ENCODE measurements around the gene CHMP1B.

CHMP1B gene

DNA sequence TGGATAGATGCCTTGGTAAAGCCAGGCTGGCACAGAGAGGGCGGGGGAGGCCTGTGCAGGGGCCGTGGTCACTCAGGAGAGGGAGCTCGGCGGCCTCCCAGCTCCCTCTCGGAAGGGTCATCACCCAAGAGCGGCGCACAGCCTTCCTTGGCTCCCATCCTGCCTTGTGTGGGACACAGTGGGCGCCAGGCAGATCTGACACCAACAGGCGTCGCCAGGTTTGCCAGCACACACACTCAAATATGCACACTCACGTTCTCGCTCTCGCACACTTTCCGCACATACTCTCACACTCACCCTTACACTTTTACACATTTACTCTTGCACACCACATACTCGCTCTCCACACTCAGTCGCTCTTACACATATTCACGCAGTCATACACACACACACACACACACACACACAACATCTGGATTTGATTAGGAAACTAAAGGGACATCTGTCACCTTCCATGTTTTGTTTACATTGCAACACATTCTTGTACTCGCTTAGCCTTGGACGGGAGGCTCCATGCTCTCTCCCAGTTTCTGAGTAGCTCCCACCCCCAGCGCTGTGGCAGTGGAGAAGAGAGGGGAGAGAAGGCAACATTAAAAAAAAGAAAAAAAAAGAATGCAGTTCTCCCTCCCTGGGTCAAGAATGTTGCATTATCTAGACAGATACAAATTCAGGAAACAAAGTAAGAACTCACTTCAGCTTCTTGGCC lies 10.5 kb downstream of the CHMP1B start:
- H3K9ac ChIP-seq (ENCODE audit: low read length): no peak overlapping the region
- H3K27me3 ChIP-seq (ENCODE audit: control insufficient read depth, insufficient read depth, low read length): no peaks in the 10 kb centered on the region
- H3K36me3 ChIP-seq (ENCODE audit: control insufficient read depth, insufficient read depth, low read length): no peaks in the 10 kb centered on the region
- no peak overlapping the region for H3K4me3 ChIP-seq (ENCODE audit: low read length)
- peaks cover 3% of the 10 kb centered on the region for H3K4me1 ChIP-seq (ENCODE audit: control insufficient read depth, insufficient read depth, low read length)
- no peak overlapping the region for H3K27ac ChIP-seq (ENCODE audit: low read depth, low read length)

DNA sequence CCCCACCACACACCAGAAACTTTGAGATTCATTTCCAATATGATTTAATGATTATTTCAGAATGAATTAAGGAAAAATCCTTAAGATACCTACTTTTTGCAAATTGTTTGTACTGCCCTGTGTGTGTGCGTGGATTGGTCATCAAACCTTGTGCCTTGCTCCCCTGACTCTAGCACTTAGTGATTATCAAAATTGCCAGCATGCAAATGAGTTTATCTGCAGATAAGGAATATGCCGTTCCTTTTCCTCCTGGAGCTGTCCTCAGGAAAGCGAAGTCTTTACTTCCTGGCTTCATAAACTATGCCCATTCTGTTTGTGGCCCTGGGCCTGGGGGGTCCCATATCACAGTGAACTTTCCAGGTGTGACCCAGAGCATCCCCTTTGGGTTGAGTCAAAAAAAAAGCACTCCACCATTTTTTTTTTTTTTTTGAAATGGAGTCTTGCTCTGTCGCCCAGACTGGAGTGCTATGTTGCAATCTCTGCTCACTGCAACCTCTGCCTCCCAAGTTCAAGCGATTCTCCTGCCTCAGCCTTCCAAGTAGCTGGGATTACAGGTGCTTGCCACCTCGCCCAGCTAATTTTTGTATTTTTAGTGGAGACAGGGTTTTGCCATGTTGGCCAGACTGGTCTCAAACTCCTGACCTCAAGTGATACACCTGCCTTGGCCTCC lies 11.4 kb downstream of the CHMP1B start:
- peaks cover 3% of the 10 kb centered on the region for H3K4me1 ChIP-seq (ENCODE audit: control insufficient read depth, insufficient read depth, low read length)
- no peak overlapping the region for H3K9ac ChIP-seq (ENCODE audit: low read length)
- no peaks in the 10 kb centered on the region for H3K27me3 ChIP-seq (ENCODE audit: control insufficient read depth, insufficient read depth, low read length)
- H3K36me3 ChIP-seq (ENCODE audit: control insufficient read depth, insufficient read depth, low read length): no peaks in the 10 kb centered on the region
- no peak overlapping the region for H3K4me3 ChIP-seq (ENCODE audit: low read length)
- H3K27ac ChIP-seq (ENCODE audit: low read depth, low read length): no peak overlapping the region

DNA sequence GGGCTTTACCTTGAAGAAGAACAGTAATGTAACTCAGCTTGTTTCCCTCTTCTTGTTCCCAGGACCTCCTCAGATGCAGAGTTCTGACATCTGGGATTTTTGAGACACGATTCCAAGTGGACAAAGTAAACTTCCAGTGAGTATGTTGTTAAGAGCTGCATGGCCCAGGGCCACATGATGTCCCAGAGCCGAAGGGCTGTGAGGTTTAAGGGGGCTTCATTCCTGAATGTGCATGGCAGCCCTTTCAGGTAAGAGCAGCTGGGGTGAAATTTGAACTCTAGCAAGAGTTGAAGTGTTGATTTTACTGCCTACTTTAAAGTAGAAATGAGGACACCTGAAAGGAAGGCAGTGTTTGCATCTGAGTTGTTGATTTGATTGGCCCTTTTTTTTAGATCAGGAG lies 13.3 kb downstream of the CHMP1B start:
- Histone ChIP-seq H3K9ac (ENCODE audit: low read length) (no peak overlapping the region), H3K4me3 (ENCODE audit: low read length) (no peak overlapping the region), H3K27ac (ENCODE audit: low read depth, low read length) (no peak overlapping the region), H3K36me3 (ENCODE audit: control insufficient read depth, insufficient read depth, low read length) (no peaks in the 10 kb centered on the region), H3K4me1 (ENCODE audit: control insufficient read depth, insufficient read depth, low read length) (no peaks in the 10 kb centered on the region), H3K27me3 (ENCODE audit: control insufficient read depth, insufficient read depth, low read length) (no peaks in the 10 kb centered on the region)

GRCh38 chr18:11865071-11865470 lies 13.9 kb downstream of the CHMP1B start:
- Histone ChIP-seq H3K27me3 (ENCODE audit: control insufficient read depth, insufficient read depth, low read length) (no peaks in the 10 kb centered on the region), H3K9ac (ENCODE audit: low read length) (no peak overlapping the region), H3K36me3 (ENCODE audit: control insufficient read depth, insufficient read depth, low read length) (no peaks in the 10 kb centered on the region), H3K27ac (ENCODE audit: low read depth, low read length) (no peak overlapping the region), H3K4me1 (ENCODE audit: control insufficient read depth, insufficient read depth, low read length) (no peaks in the 10 kb centered on the region), H3K4me3 (ENCODE audit: low read length) (no peak overlapping the region)

- H3K4me3 ChIP-seq (ENCODE audit: low read length): no peak overlapping the region
- H3K27me3 ChIP-seq (ENCODE audit: control insufficient read depth, insufficient read depth, low read length): no peaks in the 10 kb centered on the region
- H3K36me3 ChIP-seq (ENCODE audit: control insufficient read depth, insufficient read depth, low read length): no peaks in the 10 kb centered on the region
- no peak overlapping the region for H3K27ac ChIP-seq (ENCODE audit: low read depth, low read length)
- no peaks in the 10 kb centered on the region for H3K4me1 ChIP-seq (ENCODE audit: control insufficient read depth, insufficient read depth, low read length)
- no peak overlapping the region for H3K9ac ChIP-seq (ENCODE audit: low read length)
Observed at GRCh38 chr18:11866329-11866728, 15.1 kb downstream of the CHMP1B start.

DNA sequence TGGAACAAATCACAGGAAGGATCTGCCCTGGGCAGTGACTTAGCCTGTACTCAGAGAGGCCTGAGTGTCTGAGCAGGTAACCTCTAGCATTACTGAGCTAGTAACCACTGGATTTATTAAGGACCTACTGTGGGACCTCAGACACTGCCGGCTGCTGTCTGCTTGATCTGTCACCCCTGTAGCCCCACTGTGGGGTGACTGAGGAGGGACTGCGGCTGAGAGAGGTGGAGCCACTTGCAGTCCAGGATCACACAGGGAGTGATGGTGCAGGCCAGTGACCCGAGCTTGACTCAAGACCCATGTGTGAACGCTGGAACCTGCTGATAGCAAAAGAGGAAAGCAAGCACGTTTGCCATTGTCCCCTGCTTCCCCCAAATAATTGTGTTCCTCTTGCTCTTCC lies 15.6 kb downstream of the CHMP1B start:
- H3K4me3 ChIP-seq (ENCODE audit: low read length): no peak overlapping the region
- H3K36me3 ChIP-seq (ENCODE audit: control insufficient read depth, insufficient read depth, low read length): no peaks in the 10 kb centered on the region
- H3K27me3 ChIP-seq (ENCODE audit: control insufficient read depth, insufficient read depth, low read length): no peaks in the 10 kb centered on the region
- no peaks in the 10 kb centered on the region for H3K4me1 ChIP-seq (ENCODE audit: control insufficient read depth, insufficient read depth, low read length)
- no peak overlapping the region for H3K27ac ChIP-seq (ENCODE audit: low read depth, low read length)
- no peak overlapping the region for H3K9ac ChIP-seq (ENCODE audit: low read length)

DNA sequence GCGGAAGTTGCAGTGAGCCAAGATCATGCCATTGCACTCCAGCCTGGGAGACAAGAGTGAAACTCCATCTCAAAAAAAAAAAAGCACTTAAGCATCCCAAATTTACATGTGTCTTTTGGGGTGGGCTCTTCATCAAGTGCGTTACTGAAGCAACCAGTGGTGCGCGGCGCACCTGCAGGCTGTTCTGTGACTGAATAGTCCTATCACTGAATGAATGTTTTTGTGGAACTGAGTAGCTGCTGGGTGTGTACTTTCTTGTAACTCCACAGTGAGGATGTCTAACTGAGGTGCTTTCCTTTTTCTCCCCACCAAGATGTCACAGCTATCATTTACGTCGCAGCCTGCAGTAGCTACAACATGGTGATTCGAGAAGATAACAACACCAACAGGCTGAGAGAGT lies 17.0 kb downstream of the CHMP1B start:
- Histone ChIP-seq H3K4me3 (ENCODE audit: low read length) (no peak overlapping the region), H3K4me1 (ENCODE audit: control insufficient read depth, insufficient read depth, low read length) (no peaks in the 10 kb centered on the region), H3K27ac (ENCODE audit: low read depth, low read length) (no peak overlapping the region), H3K36me3 (ENCODE audit: control insufficient read depth, insufficient read depth, low read length) (no peaks in the 10 kb centered on the region), H3K27me3 (ENCODE audit: control insufficient read depth, insufficient read depth, low read length) (no peaks in the 10 kb centered on the region), H3K9ac (ENCODE audit: low read length) (no peak overlapping the region)

DNA sequence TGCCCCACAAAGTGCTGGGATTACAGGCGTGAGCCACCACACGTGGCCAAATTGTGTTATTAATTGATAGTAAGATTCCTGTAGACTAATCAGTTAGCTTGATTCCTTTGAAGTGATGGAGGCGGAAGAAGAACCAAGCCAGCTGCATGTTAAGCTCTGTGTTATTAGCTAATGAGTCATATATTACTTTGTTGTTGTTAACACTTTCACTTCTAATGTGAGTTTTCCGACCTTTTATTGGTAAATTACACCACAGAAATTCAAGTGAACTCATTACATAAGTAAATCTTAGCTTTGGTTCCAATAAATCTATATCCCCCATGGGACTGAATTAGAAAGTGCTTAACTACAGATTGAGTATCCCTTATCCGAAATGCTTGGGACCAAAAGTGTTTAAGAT lies 20.3 kb downstream of the CHMP1B start:
- H3K9ac ChIP-seq (ENCODE audit: low read length): no peak overlapping the region
- H3K27ac ChIP-seq (ENCODE audit: low read depth, low read length): no peak overlapping the region
- H3K27me3 ChIP-seq (ENCODE audit: control insufficient read depth, insufficient read depth, low read length): no peaks in the 10 kb centered on the region
- H3K4me1 ChIP-seq (ENCODE audit: control insufficient read depth, insufficient read depth, low read length): no peaks in the 10 kb centered on the region
- H3K4me3 ChIP-seq (ENCODE audit: low read length): no peak overlapping the region
- H3K36me3 ChIP-seq (ENCODE audit: control insufficient read depth, insufficient read depth, low read length): no peaks in the 10 kb centered on the region

GRCh38 chr18:11872479-11873136 lies 21.4 kb downstream of the CHMP1B start:
- H3K9ac ChIP-seq (ENCODE audit: low read length): no peak overlapping the region
- no peaks in the 10 kb centered on the region for H3K27me3 ChIP-seq (ENCODE audit: control insufficient read depth, insufficient read depth, low read length)
- no peaks in the 10 kb centered on the region for H3K4me1 ChIP-seq (ENCODE audit: control insufficient read depth, insufficient read depth, low read length)
- no peak overlapping the region for H3K4me3 ChIP-seq (ENCODE audit: low read length)
- H3K36me3 ChIP-seq (ENCODE audit: control insufficient read depth, insufficient read depth, low read length): no peaks in the 10 kb centered on the region
- no peak overlapping the region for H3K27ac ChIP-seq (ENCODE audit: low read depth, low read length)

DNA sequence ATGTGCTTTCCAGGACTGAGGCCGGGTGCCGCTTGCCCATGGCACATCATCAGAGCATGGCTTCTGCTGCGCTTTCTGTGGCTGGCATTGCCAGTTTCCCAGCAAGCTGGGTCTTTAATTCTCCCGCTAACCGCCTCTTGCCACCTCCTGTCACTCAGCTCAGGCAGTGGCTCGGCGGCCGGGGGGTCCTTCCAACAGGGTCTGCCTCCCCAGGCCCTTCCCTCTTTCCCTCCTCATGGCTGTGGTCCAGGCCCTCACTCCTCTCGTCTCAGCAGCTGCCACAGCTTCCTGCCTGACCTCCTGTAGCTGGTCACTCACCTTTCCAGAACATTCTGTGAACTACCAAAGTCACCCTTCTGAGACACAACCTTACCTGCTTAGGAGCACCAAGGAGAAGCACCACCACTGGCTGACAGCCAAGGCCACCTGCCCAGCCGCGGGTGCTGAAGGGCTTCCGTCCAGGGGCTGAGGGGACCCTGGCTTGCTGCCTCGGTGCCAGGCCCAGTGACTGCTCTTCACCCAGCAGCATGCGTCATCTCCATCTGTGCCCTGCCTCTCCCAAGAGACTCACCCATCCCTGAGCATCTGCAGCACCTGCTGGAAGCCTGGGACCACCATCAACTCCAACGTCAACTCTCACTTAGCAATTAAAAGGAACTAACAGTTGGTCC lies 22.6 kb downstream of the CHMP1B start:
- H3K27ac ChIP-seq (ENCODE audit: low read depth, low read length): no peak overlapping the region
- no peaks in the 10 kb centered on the region for H3K36me3 ChIP-seq (ENCODE audit: control insufficient read depth, insufficient read depth, low read length)
- no peaks in the 10 kb centered on the region for H3K27me3 ChIP-seq (ENCODE audit: control insufficient read depth, insufficient read depth, low read length)
- H3K9ac ChIP-seq (ENCODE audit: low read length): no peak overlapping the region
- no peaks in the 10 kb centered on the region for H3K4me1 ChIP-seq (ENCODE audit: control insufficient read depth, insufficient read depth, low read length)
- H3K4me3 ChIP-seq (ENCODE audit: low read length): no peak overlapping the region

- no peak overlapping the region for H3K27ac ChIP-seq (ENCODE audit: low read depth, low read length)
- no peaks in the 10 kb centered on the region for H3K36me3 ChIP-seq (ENCODE audit: control insufficient read depth, insufficient read depth, low read length)
- no peak overlapping the region for H3K9ac ChIP-seq (ENCODE audit: low read length)
- H3K4me1 ChIP-seq (ENCODE audit: control insufficient read depth, insufficient read depth, low read length): no peaks in the 10 kb centered on the region
- H3K4me3 ChIP-seq (ENCODE audit: low read length): no peak overlapping the region
- H3K27me3 ChIP-seq (ENCODE audit: control insufficient read depth, insufficient read depth, low read length): no peaks in the 10 kb centered on the region
Observed at GRCh38 chr18:11874676-11875075, 23.5 kb downstream of the CHMP1B start.

- Histone ChIP-seq H3K36me3 (ENCODE audit: control insufficient read depth, insufficient read depth, low read length) (peaks cover 8% of the 10 kb centered on the region), H3K27me3 (ENCODE audit: control insufficient read depth, insufficient read depth, low read length) (no peaks in the 10 kb centered on the region), H3K27ac (ENCODE audit: low read depth, low read length) (no peak overlapping the region), H3K4me3 (ENCODE audit: low read length) (no peak overlapping the region), H3K4me1 (ENCODE audit: control insufficient read depth, insufficient read depth, low read length) (no peaks in the 10 kb centered on the region), H3K9ac (ENCODE audit: low read length) (no peak overlapping the region)
Observed at GRCh38 chr18:11877497-11878135, 26.4 kb downstream of the CHMP1B start.
